Astrocyte (in vitro differentiated cells and primary cell): ENCODE results near the gene BACH2.

Experiments
- CTCF ChIP-seq: IDR thresholded peaks from 2 replicates; pipeline ENCODE4 v1.5.1; 2011; ENCODE audit warnings: low read depth, mild to moderate bottlenecking, inconsistent platforms, low read length, moderate library complexity; ENCODE audit not compliant: insufficient read depth
- EZH2 ChIP-seq: IDR thresholded peaks from 2 replicates; pipeline ENCODE4 v1.6.1; 2012; ENCODE audit warnings: mild to moderate bottlenecking, low read length, inconsistent platforms; ENCODE audit not compliant: insufficient read depth

DNA sequence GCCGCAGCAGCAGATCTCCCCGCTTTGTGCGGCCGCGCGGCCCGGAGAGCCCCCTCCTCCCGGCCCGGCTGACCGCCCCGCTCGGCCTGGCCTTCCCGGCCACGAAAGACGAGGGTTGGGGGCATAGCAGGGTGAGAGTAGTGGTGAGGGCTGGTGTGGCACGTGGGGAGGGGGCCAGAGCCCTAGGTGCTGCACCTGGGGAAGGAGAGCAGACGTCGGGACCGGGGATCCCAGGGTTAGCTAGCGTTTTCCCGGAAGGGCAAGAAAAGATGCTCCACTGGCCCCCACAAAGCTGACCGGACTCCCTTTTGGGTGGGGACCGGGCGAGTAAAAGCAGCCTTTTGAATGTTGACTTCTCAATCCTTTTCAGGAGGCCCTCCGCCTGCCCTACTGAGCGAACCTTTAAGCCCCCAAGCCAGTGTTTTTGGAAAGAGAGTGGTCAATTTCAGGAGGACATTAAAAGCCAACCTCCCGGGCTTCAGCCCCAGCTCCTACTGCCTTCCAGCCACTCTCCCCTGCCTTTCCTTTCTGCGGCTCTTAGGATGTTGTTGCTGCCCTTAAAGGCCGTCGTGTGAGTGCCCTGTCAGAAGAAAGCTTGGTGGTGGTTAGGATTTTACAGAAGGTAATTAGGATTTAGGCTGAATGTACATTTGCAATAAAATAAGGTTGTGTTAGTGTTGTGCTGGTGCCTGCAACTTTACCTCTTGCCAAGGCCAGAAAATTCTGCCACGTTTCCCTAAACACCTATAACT, 648 bp upstream of the BACH2 start:
- no peak for TF ChIP-seq CTCF
- TF ChIP-seq EZH2 = peak; percentile 35
